ENCODE measurements around the gene ZNF689.
"Not testable (repeated sequence)": the region's sequence is repeated elsewhere in the genome, so short reads cannot be mapped to it uniquely, and the experiment has no call there.

Gene ZNF689

GRCh38 chr16:30637944-30638343 lies 27.8 kb upstream of the ZNF689 start:
- in situ Hi-C loops (cut with HindIII; ENCODE audit: low sequenced_read_pairs): no loop called here

GRCh38 chr16:30637139-30637538 lies 26.9 kb upstream of the ZNF689 start:
- in situ Hi-C loops (cut with HindIII; ENCODE audit: low sequenced_read_pairs): not testable (repeated sequence)

DNA sequence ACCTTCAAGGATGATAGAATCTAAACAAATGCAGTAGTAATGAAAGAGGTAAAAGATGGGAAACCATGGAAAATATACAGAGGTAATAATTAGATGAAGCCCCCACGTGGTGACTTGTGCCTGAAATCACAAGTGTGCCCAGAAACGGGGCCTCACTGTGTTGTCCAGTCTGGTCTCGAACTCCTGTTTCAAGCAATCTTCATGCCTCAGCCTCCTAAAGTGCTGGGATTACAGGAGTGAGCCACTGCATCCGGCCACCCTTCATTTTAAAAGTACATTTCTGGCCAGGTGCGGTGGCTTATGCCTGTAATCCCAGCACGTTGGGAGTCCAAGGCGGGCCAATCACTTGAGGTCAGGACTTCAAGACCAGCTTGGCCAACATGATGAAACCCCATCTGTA lies 26.4 kb upstream of the ZNF689 start:
- in situ Hi-C loops (cut with HindIII; ENCODE audit: low sequenced_read_pairs): no loop called here

DNA sequence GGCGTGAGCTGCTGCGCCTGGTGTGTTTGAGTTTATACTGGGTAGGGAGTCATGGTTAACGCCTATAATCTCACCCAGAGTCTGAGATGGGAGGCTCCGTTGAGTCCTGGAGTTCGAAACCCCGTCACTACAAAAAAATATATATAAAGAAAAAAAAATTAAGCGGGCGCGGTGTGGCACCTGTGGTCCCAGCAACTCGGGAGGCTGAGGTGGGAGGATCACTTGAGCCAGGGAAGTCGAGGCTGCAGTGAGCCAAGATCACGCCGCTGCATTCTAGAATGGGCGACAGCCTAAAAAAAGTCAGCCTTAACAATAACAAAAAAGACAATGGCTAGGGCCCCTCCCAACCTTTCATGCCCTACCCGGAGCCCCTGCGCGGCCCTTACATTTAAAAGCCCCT lies 23.3 kb upstream of the ZNF689 start:
- in situ Hi-C loops (cut with HindIII; ENCODE audit: low sequenced_read_pairs): loop anchor here (5.0 kb wide), 1 partner anchor 59 kb away; no protein-coding TSS in a partner anchor

GRCh38 chr16:30632454-30632853 lies 22.3 kb upstream of the ZNF689 start:
- in situ Hi-C loops (cut with HindIII; ENCODE audit: low sequenced_read_pairs): loop anchor here (5.0 kb wide), 1 partner anchor 60 kb away; no protein-coding TSS in a partner anchor

- in situ Hi-C loops (cut with HindIII; ENCODE audit: low sequenced_read_pairs): no loop called here
Observed at GRCh38 chr16:30628628-30629540, 18.7 kb upstream of the ZNF689 start.

- in situ Hi-C loops (cut with HindIII; ENCODE audit: low sequenced_read_pairs): no loop called here
Observed at GRCh38 chr16:30626236-30626635, 16.0 kb upstream of the ZNF689 start.

GRCh38 chr16:30623536-30624283 lies 13.5 kb upstream of the ZNF689 start:
- in situ Hi-C loops (cut with HindIII; ENCODE audit: low sequenced_read_pairs): no loop called here

DNA sequence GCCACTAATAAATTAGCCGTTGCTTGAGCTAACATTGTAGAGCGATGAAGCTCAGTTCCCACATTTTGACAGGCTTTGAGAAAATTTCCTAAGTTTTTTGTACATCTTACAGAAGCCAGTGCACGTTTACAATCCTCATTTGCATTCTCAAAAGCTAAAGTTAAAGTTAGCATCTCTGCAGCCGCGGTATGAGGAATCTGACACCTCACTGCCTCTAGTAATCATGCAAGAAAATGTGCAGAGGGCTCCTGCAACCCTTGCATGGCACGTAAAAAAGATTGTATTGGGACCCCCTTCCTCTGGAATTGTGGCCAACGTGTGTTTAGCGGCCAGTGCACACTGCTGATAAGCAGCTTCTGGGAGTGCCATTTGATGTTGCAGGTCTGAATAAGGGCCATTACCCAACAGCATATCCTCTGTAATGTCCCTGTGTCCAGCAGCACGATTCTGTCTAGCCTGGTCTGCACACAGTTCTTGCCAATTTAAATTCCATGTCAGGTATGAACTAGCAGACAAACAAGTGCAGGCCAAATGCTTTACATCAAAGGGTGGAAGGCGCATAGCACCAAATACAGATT lies 12.4 kb upstream of the ZNF689 start:
- in situ Hi-C loops (cut with HindIII; ENCODE audit: low sequenced_read_pairs): no loop called here

DNA sequence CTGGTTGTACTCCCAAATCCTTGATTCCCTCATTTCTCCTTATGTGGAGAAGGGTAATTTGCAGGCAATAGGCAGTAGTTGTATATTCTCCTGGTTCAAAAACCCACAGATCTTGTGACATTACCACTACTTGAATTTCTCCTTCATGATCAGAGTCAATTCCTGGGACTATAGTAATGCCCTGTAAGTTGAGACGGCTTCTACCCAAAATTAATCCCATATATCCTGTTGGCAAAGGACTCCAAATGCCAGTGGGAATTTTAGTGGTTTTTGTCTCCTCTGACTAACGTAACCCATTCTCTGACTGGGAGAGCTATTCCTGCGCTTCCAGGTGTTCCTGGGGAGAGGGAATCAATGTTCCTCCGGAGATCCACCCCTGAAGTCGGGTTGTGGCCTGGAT lies 11.6 kb upstream of the ZNF689 start:
- in situ Hi-C loops (cut with HindIII; ENCODE audit: low sequenced_read_pairs): no loop called here

DNA sequence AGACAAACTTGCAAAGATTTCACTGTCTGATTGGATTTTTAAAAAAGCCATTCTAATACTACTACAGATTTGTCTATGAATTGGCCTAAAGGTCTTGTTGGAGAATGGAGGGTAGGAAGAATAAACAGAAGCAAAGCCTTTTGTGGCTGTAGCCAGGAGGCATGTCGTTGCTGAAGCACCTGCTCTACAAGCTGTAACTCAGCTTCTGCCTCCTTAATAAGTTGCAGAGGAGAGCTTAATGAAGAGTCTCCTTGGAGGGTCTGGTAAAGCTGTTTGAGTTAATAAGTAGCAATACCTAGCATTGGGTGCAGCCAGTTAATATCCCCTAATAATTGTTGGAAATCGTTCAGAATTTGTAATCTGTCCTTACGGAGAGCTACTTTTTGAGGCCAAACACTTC lies 10.0 kb upstream of the ZNF689 start:
- in situ Hi-C loops (cut with HindIII; ENCODE audit: low sequenced_read_pairs): no loop called here

DNA sequence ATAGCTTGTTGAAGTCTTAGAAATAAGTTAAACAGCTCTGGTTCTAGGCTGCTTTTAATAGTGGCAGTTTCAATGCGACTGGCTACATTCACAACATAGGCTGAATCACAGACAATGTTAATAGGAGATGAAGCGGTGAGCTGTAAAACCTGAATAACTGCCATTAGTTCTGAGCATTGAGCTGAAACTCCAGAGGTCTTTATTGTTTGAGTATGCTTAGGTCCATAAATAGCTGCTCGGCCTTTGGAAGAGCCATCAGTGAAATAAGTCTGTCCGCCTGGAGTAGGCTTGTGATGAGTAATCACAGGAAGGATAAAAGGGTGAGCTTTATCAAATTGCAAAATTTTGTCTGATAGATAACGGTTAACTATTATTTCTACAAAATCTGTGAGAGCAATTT lies 9.4 kb upstream of the ZNF689 start:
- in situ Hi-C loops (cut with HindIII; ENCODE audit: low sequenced_read_pairs): no loop called here

- in situ Hi-C loops (cut with HindIII; ENCODE audit: low sequenced_read_pairs): no loop called here
Observed at GRCh38 chr16:30619202-30619601, 9.0 kb upstream of the ZNF689 start.

DNA sequence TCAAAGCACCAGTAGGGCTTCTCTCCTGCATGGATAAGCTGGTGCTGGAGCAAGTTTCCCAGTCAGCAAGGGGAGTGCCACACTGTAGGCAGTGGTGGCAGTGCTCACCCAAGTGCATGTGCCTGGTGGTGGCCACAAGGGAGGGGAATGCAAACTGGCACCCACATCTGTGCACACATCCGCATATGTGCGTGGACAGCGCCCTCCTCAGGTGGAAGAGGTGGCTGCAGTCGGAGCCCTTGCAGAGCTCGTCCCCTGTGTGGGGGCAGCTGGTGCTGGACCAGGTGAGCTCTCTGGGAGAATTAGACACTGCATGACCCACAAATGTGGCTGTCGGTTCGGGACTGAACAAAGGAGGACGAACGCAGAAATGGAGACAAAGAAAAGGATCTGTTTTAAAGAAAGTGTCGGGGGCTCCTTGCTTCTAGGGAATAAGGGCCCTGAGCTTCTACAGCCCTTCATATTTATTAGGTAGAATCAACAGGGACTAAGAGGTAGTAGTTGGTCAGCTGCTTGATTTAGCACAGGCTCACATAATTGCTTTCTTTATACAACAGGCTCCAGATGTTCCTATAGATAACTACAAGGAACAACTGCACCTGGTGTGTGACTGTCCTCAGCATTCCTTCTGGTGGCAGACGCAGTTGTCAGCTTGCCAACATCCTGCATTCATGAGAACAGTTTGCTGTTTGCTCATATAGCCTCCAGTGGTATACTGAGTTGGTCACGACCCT lies 5.3 kb upstream of the ZNF689 start:
- in situ Hi-C loops (cut with HindIII; ENCODE audit: low sequenced_read_pairs): no loop called here

GRCh38 chr16:30609002-30609925 lies 925 bp downstream of the ZNF689 start:
- in situ Hi-C loops (cut with HindIII; ENCODE audit: low sequenced_read_pairs): no loop called here

DNA sequence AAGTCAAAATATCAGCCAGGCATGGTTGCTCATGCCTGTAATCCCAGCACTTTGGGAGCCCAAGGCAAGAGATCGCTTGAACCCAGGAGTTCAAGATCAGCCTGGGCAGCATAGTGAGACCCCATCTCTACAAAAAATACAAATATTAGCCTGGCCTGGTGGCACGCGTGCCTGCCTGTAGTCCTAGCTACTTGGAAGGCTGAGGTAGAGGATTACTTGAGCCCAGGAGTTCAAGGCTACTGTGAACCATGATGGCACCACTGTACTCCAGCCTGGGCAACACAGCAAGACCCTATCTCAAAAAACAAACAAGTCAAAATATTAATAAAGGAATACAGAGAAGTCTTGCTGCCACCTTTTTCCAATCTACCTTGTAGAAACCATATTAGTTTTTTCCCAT lies 4.2 kb downstream of the ZNF689 start:
- in situ Hi-C loops (cut with HindIII; ENCODE audit: low sequenced_read_pairs): no loop called here

DNA sequence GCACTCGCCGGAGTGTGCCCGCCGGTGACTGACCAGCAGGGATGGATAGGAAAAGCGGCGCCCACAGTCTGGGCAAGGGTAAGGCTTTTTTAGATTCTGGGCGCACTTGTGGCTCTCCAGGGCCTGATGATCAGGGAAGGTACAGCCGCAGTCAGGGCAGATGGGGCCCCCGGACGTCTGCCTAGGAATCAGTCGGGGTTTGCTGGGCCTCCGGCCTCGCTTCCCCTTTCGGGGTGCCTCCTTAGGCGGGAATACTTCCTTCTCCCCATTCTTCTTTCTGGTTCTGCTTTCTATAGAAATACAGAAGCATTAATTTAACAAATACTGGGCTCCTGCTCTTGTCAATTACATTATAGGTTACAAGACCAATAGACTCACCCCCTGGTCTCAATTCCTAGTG lies 5.0 kb downstream of the ZNF689 start:
- in situ Hi-C loops (cut with HindIII; ENCODE audit: low sequenced_read_pairs): no loop called here

DNA sequence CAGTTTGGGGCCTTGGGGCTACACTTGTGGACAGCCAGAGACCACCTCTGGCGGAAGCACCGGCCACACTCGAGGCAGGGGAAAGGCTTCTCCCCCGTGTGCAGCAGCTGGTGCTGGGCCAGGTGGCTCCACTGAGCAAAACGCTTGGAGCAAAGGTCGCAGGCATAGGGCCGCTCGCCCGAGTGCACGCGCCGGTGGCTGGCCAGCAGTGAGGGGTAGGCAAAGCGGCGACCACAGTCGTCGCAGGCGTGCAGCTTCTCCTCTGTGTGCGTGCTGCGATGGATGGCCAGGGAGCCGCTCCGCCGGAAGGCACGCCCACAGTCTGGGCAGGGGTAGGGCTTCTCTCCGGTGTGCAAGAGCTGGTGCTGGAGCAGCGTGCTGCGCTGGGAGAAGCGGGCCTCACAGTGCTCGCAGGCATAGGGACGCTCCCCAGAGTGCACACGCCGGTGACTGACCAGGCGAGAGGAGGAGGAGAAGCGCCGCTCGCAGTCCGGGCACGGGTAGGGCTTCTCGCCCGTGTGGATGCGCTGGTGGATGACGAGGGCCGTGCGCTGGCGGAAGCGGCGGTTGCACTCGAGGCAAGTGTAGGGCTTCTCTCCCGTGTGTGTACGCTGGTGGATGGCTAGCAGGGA lies 5.8 kb downstream of the ZNF689 start:
- in situ Hi-C loops (cut with HindIII; ENCODE audit: low sequenced_read_pairs): no loop called here

GRCh38 chr16:30603945-30604315 lies 6.3 kb downstream of the ZNF689 start:
- in situ Hi-C loops (cut with HindIII; ENCODE audit: low sequenced_read_pairs): no loop called here

Measured in endothelial cell of hepatic sinusoid (primary cell).